ENCODE measurements around the gene MARCHF4. TPM values are rescaled to one million over a fixed set of nuclear protein-coding genes. Genes with fewer than 3 reads are reported as not detected.

Gene MARCHF4
- total and polyA plus RNA-seq, 2 donors (not counting 3 experiments of a cell fraction or from before 2014, with no cell fraction given) = 11.7 to 21.5 TPM

- dilution Hi-C loops (cut with MboI; ENCODE audit: extremely low pct_ligation_motif_present, low sequenced_read_pairs) = no loop called here
- CTCF ChIA-PET = interaction anchor here (0.8 to 3.5 kb wide), 18 partner anchors 9 to 338 kb away, joined by 3 to 50 read pairs (median 4); partner anchors contain the start of gene SMARCAL1
- Histone ChIP-seq H3K9me3 (replicated peaks; ENCODE audit: control insufficient read depth, insufficient read depth, low read length) (no peaks in the 10 kb centered on the region), H3K4me3 (replicated peaks in 1 of 3; ENCODE audit: insufficient read depth in 1 of 3, low read depth in 1 of 3, low read length in 3 of 3) (no peak overlapping the region), H4K20me1 (replicated peaks; ENCODE audit: control insufficient read depth, extremely low read depth, insufficient read depth, low read length) (no peaks in the 10 kb centered on the region), H3K36me3 (ENCODE audit: control insufficient read depth in 2 of 2, extremely low read depth in 1 of 2, insufficient read depth in 2 of 2, low read length in 2 of 2) (no peaks in the 10 kb centered on the region), H2AFZ (ENCODE audit: low read depth, low read length) (no peak overlapping the region), H3K4me2 (ENCODE audit: insufficient read depth, low read length) (no peak overlapping the region), H3K9me1 (replicated peaks; ENCODE audit: control insufficient read depth, extremely low read depth, insufficient read depth, low read length) (no peaks in the 10 kb centered on the region), H3K27me3 (ENCODE audit: control insufficient read depth in 2 of 2, insufficient read depth in 2 of 2, low read length in 2 of 2) (no peaks in the 10 kb centered on the region), H3K27ac (ENCODE audit: insufficient read depth, low read depth, low read length) (no peak overlapping the region), H3K9ac (replicated peaks; ENCODE audit: extremely low read depth, insufficient read depth, low read length) (no peak overlapping the region), H3K79me2 (ENCODE audit: control insufficient read depth, insufficient read depth, low read length) (peaks cover 8% of the 10 kb centered on the region), H3K4me1 (ENCODE audit: control insufficient read depth, extremely low read depth, insufficient read depth, low read length) (no peaks in the 10 kb centered on the region)
- BruUV-seq (replicated peaks) = no TSS peak
- TF ChIP-seq FOS (IDR thresholded peaks at IDR 0.05; ENCODE audit: borderline replicate concordance, insufficient read depth, low read length) = no peak
- TF ChIP-seq CTCF (IDR thresholded peaks at IDR 0.05; ENCODE audit: extremely low read depth in 1 of 2, insufficient read depth in 1 of 2, low read depth in 1 of 2, low read length in 2 of 2) = no peak
- TF ChIP-seq POLR2A (IDR thresholded peaks at IDR 0.05; ENCODE audit: low read depth, low read length) = no peak
- TF ChIP-seq POLR2AphosphoS5 (IDR thresholded peaks at IDR 0.05; ENCODE audit: insufficient read depth, low read depth, low read length) = no peak
- no peak for TF ChIP-seq MAX (IDR thresholded peaks at IDR 0.05; ENCODE audit: insufficient read depth, insufficient read length)
- TF ChIP-seq GATA2 (IDR thresholded peaks at IDR 0.05; ENCODE audit: insufficient read depth, insufficient read length, low read depth, low read length) = no peak
- TF ChIP-seq EZH2 (IDR thresholded peaks at IDR 0.05; ENCODE audit: borderline replicate concordance, low read depth, low read length, severe bottlenecking) = no peak
- TF ChIP-seq JUN (IDR thresholded peaks at IDR 0.05; ENCODE audit: borderline replicate concordance, insufficient read depth, insufficient read length, low read depth) = no peak
- no peak for TF ChIP-seq MYC (IDR thresholded peaks at IDR 0.05; ENCODE audit: low read depth, low read length)
- FAIRE-seq = no peak
- POLR2A ChIA-PET = interaction anchor here (1.0 kb wide), 1 partner anchor 45 kb away, joined by 3 read pairs; the partner anchor contains the start of gene MARCHF4
- DNase-seq (ENCODE audit: low read depth, low spot score) = no peak
- intact Hi-C loops (cut with micrococcal nuclease) = no loop called here
Observed at GRCh38 chr2:216327447-216327935, 44.8 kb downstream of the MARCHF4 start.

Small RNAs within 50 kb of the gene (small RNA-seq; reads per million reads assigned to genes)
- not detected for gene RF00019 (ENCODE audit: insufficient read depth, insufficient read length, low read depth, low replicate concordance)

Other genes starting within 250 kb of the MARCHF4 start
- gene SMARCAL1, start 40.0 kb upstream of the MARCHF4 start, total RNA-seq = 28.2 and 30.7 TPM in 2 replicates
- gene SMARCAL1, start 40.0 kb upstream of the MARCHF4 start, polyA plus RNA-seq = 24.5 and 25.4 TPM in 2 replicates
- 2,628 and 2,952 TPM in 2 replicates for gene RPL37A, start 126.4 kb upstream of the MARCHF4 start, total RNA-seq
- gene RPL37A, start 126.4 kb upstream of the MARCHF4 start, polyA plus RNA-seq = 1,143 and 1,889 TPM in 2 replicates

Data from endothelial cell of umbilical vein (primary cell).